H1 (cell line): ENCODE data around the gene RPL21. TPM values are rescaled to one million over a fixed set of nuclear protein-coding genes. Genes with fewer than 3 reads are reported as not detected.

Source experiments
- CTCF ChIA-PET: fragments of 300-600 bp; sonication (Branson Sonifier 250); formaldehyde crosslinking; loops from one replicate; lab custom pipeline; 2021; ENCODE audit not compliant: partially characterized antibody; lab: Charles Lee
- POLR2A ChIA-PET: fragments of 300-600 bp; sonication (Branson Sonifier 250); formaldehyde crosslinking; loops from one replicate; lab custom pipeline; 2021; ENCODE audit warnings: inconsistent platforms; ENCODE audit not compliant: partially characterized antibody; lab: Charles Lee
- DNase-seq, 2 experiments: peaks; one replicate each; pipeline versions ENCODE4 v3.0.0 to v3.0.0-alpha.2; 2010 to 2022; ENCODE audit warnings: low spot score in 2 of 2, low read depth in 1 of 2, mixed read lengths in 1 of 2
- FAIRE-seq: peaks from 2 replicates; lab custom pipeline; 2011; peaks lifted over from hg19 to GRCh38; lab: Jason Lieb, UNC
- H2AFZ ChIP-seq: 2 replicates; pipeline ENCODE4 v1.8.1; 2012; ENCODE audit warnings: low read length, inconsistent platforms
- H2AK5ac ChIP-seq: 2 replicates; pipeline ENCODE4 v1.6.1; 2013; ENCODE audit warnings: low read depth, low read length
- H2BK120ac ChIP-seq: replicated peaks from 2 replicates; pipeline ENCODE3; 2013; ENCODE audit warnings: low read depth, low read length, inconsistent platforms
- H2BK12ac ChIP-seq: 2 replicates; pipeline ENCODE4 v1.6.1; 2013; ENCODE audit warnings: low read depth, low read length
- H2BK15ac ChIP-seq: 2 replicates; pipeline ENCODE4 v1.6.1; 2013; ENCODE audit warnings: low read length
- H2BK20ac ChIP-seq: 2 replicates; pipeline ENCODE4 v1.6.1; 2013; ENCODE audit warnings: low read length
- H2BK5ac ChIP-seq: 2 replicates; pipeline ENCODE4 v1.6.1; 2013; ENCODE audit warnings: low read depth, low read length
- H3K14ac ChIP-seq: 2 replicates; pipeline ENCODE4 v1.6.1; 2013; ENCODE audit warnings: inconsistent platforms; ENCODE audit not compliant: insufficient read length
- H3K18ac ChIP-seq: 2 replicates; pipeline ENCODE4 v1.6.1; 2013; ENCODE audit warnings: low read length; ENCODE audit errors: extremely low read depth
- H3K23ac ChIP-seq: 2 replicates; pipeline ENCODE4 v1.6.1; 2013; ENCODE audit warnings: inconsistent platforms; ENCODE audit not compliant: insufficient read length
- H3K23me2 ChIP-seq: 2 replicates; pipeline ENCODE4 v1.6.1; 2013; ENCODE audit warnings: low read depth, low read length
- H3K27ac ChIP-seq: 2 replicates; pipeline ENCODE4 v1.6.1; 2011; ENCODE audit warnings: low read depth, low read length, inconsistent platforms
- H3K27me3 ChIP-seq, 4 experiments: replicated peaks in 1 of 4; 1 replicate in 1 of 4; 2 replicates in 3 of 4; pipeline versions ENCODE4 v1.6.1 to v1.8.1; 2011 to 2013; ENCODE audit warnings: low read length in 3 of 4, mild to moderate bottlenecking in 3 of 4, inconsistent platforms in 2 of 4, mixed read lengths in 2 of 4, moderate library complexity in 1 of 4; ENCODE audit not compliant: control insufficient read depth in 3 of 4, insufficient read depth in 3 of 4; ENCODE audit errors: extremely low read depth in 1 of 4
- H3K36me3 ChIP-seq, 4 experiments: 2 replicates each; pipeline versions ENCODE4 v1.6.1 to v1.8.1; 2011 to 2013; ENCODE audit warnings: mild to moderate bottlenecking in 4 of 4, low read length in 3 of 4, moderate library complexity in 2 of 4, control low read depth in 1 of 4, inconsistent platforms in 1 of 4; ENCODE audit not compliant: insufficient read depth in 4 of 4, control insufficient read depth in 2 of 4
- H3K4ac ChIP-seq: replicated peaks from 2 replicates; pipeline ENCODE3; 2013; ENCODE audit warnings: low read length, low read depth, mixed read lengths, inconsistent platforms; ENCODE audit not compliant: insufficient read length
- H3K4me1 ChIP-seq, 4 experiments: replicated peaks in 1 of 4; 1 replicate in 1 of 4; 2 replicates in 3 of 4; pipeline versions ENCODE4 v1.6.1 to v1.8.1; 2011 to 2013; ENCODE audit warnings: low read length in 3 of 4, inconsistent platforms in 2 of 4, mixed read lengths in 1 of 4; ENCODE audit not compliant: insufficient read depth in 4 of 4, control insufficient read depth in 3 of 4
- H3K4me2 ChIP-seq, 2 experiments: 2 replicates each; pipeline versions ENCODE4 v1.6.1 to v1.8.1; 2011 to 2013; ENCODE audit warnings: low read depth in 2 of 2, low read length in 2 of 2, control low read depth in 1 of 2, inconsistent platforms in 1 of 2, mild to moderate bottlenecking in 1 of 2; ENCODE audit not compliant: insufficient read depth in 1 of 2
- H3K4me3 ChIP-seq, 4 experiments: fragments of 200-600, 300-600 bp in 1 of 4; sonication (generic), shearing (Covaris generic), sonication (Bioruptor Twin) in 1 of 4; 2 replicates each; pipeline versions ENCODE4 v1.5.1 to v1.8.1; 2011 to 2016; ENCODE audit warnings: low read length in 4 of 4, low read depth in 3 of 4, control low read depth in 2 of 4, inconsistent platforms in 2 of 4, mild to moderate bottlenecking in 2 of 4, mixed read lengths in 1 of 4, moderate library complexity in 1 of 4; ENCODE audit not compliant: insufficient read depth in 2 of 4; ENCODE audit errors: extremely low read depth in 1 of 4
- H3K56ac ChIP-seq: replicated peaks from 2 replicates; pipeline ENCODE3; 2013; ENCODE audit warnings: low read depth, mild to moderate bottlenecking, mixed read lengths, low read length, inconsistent platforms; ENCODE audit not compliant: insufficient read length
- H3K79me1 ChIP-seq: 2 replicates; pipeline ENCODE4 v1.6.1; 2013; ENCODE audit warnings: low read depth, low read length, control low read depth
- H3K79me2 ChIP-seq, 2 experiments: 2 replicates each; pipeline versions ENCODE4 v1.6.1 to v1.8.1; 2012 to 2013; ENCODE audit warnings: low read length in 2 of 2, mild to moderate bottlenecking in 2 of 2, inconsistent platforms in 1 of 2; ENCODE audit not compliant: insufficient read depth in 2 of 2, control insufficient read depth in 1 of 2
- H3K9ac ChIP-seq, 4 experiments: replicated peaks in 1 of 4; 1 replicate in 1 of 4; 2 replicates in 3 of 4; pipeline versions ENCODE4 v1.6.1 to v1.8.1; 2011 to 2013; ENCODE audit warnings: low read depth in 3 of 4, low read length in 3 of 4, control low read depth in 2 of 4, mild to moderate bottlenecking in 2 of 4, moderate library complexity in 2 of 4, inconsistent platforms in 1 of 4; ENCODE audit errors: extremely low read depth in 1 of 4
- H3K9me3 ChIP-seq, 2 experiments: 2 replicates each; pipeline versions ENCODE4 v1.6.1 to v1.8.1; 2012 to 2013; ENCODE audit warnings: mild to moderate bottlenecking in 2 of 2, moderate library complexity in 2 of 2, control low read depth in 1 of 2, inconsistent platforms in 1 of 2, low read depth in 1 of 2, low read length in 1 of 2, mixed read lengths in 1 of 2; ENCODE audit not compliant: insufficient read depth in 2 of 2
- H4K20me1 ChIP-seq, 2 experiments: replicated peaks in 1 of 2; 2 replicates each; pipeline versions ENCODE3 to v1.8.1; 2011 to 2013; ENCODE audit warnings: inconsistent platforms in 2 of 2, low read length in 2 of 2, mild to moderate bottlenecking in 1 of 2; ENCODE audit not compliant: insufficient read depth in 2 of 2, control insufficient read depth in 1 of 2
- H4K5ac ChIP-seq: 2 replicates; pipeline ENCODE4 v1.6.1; 2013; ENCODE audit warnings: low read length, low read depth, mixed read lengths, inconsistent platforms; ENCODE audit not compliant: insufficient read length
- H4K8ac ChIP-seq: 2 replicates; pipeline ENCODE4 v1.8.0; 2013; ENCODE audit warnings: mild to moderate bottlenecking, moderate library complexity, low read length, inconsistent platforms; ENCODE audit not compliant: insufficient read depth; ENCODE audit errors: extremely low read depth
- H4K91ac ChIP-seq: replicated peaks from 2 replicates; pipeline ENCODE3; 2013; ENCODE audit warnings: low read length, mixed read lengths, inconsistent platforms; ENCODE audit not compliant: insufficient read length
- CBX8 ChIP-seq: fragments of 300-800, 300-1000 bp; sonication (generic); IDR thresholded peaks from 2 replicates; pipeline ENCODE4 v1.7.1; 2016; ENCODE audit warnings: low read depth, low read length, borderline replicate concordance
- CTBP2 ChIP-seq: IDR thresholded peaks from 2 replicates; pipeline ENCODE4 v1.7.0; 2011; ENCODE audit warnings: borderline replicate concordance, mild to moderate bottlenecking, moderate library complexity, mixed read lengths, low read length; ENCODE audit not compliant: insufficient read depth, insufficient read length
- EGR1 ChIP-seq: IDR thresholded peaks from 2 replicates; pipeline ENCODE4 v1.6.1; 2011; ENCODE audit warnings: low read depth, low read length, borderline replicate concordance
- JUND ChIP-seq: IDR thresholded peaks from 2 replicates; pipeline ENCODE4 v1.6.1; 2011; ENCODE audit warnings: mild to moderate bottlenecking, improper control_type of control experiment, low read length
- MAFK ChIP-seq: IDR thresholded peaks from 2 replicates; pipeline ENCODE4 v1.6.1; 2012; ENCODE audit warnings: low read depth, mild to moderate bottlenecking, improper control_type of control experiment, low read length
- YY1 ChIP-seq: IDR thresholded peaks from 2 replicates; pipeline ENCODE4 v1.6.1; 2011; ENCODE audit warnings: low read depth, mild to moderate bottlenecking, low read length
- ZNF274 ChIP-seq: IDR thresholded peaks from 2 replicates; pipeline ENCODE4 v1.7.0; 2012; ENCODE audit warnings: low read length, borderline replicate concordance; ENCODE audit errors: extremely low read depth
- WGBS, 2 experiments: shearing (Covaris generic) in 1 of 2; methylation state at CpG; one replicate each; pipeline versions ENCODE4 v1.1.6 to v1.1.7; 2013 to 2015; ENCODE audit warnings: low lambda C conversion rate in 2 of 2, mixed read lengths in 2 of 2, inconsistent platforms in 1 of 2, low coverage in 1 of 2, missing lambda C conversion rate in 1 of 2; ENCODE audit not compliant: insufficient replicate concordance in 2 of 2, insufficient coverage in 1 of 2, insufficient read length in 1 of 2; ENCODE audit errors: extremely low coverage in 1 of 2, missing lambda C conversion rate in 1 of 2; 5-methylcytosine and 5-hydroxymethylcytosine counted together
- polyA plus RNA-seq, 7 experiments: library from polyadenylated mRNA; depleted of rRNA in 3 of 7; stranded (reverse) in 5 of 7; unstranded in 2 of 7; fragments of >200 nt in 5 of 7; fragments of 200-250 nt in 2 of 7; gene quantifications; 1 replicate in 5 of 7; 2 replicates in 1 of 7; 4 replicates in 1 of 7; pipeline versions ENCODE4 v1.2.1 to v1.2.3, GENCODE V29; 2011 to 2013; ENCODE audit warnings: missing spikeins in 2 of 7, mixed read lengths in 2 of 7
- total RNA-seq: library from RNA; stranded (reverse); fragmentation: NEBNext Ultra II Directional; extraction: Animal tissue kit (Norgen Biotek cat#: 25700); gene quantifications from 2 replicates; pipeline ENCODE4 v1.2.1, GENCODE V29; 2021
- TF ChIP-seq, protein P1 (sequence below): IDR thresholded peaks from 2 replicates; pipeline ENCODE4 v1.6.1; 2012; ENCODE audit warnings: low read length, inconsistent platforms
- TF ChIP-seq, protein P2 (sequence below): IDR thresholded peaks from 2 replicates; pipeline ENCODE4 v1.6.1; 2011; ENCODE audit warnings: low read length, improper control_type of control experiment

The RPL21 gene
- total and polyA plus RNA-seq, 2 of the 8 experiments (the other 6 are each of a cell fraction or from before 2014, with no cell fraction given), result 624 to 1,283 TPM

DNA sequence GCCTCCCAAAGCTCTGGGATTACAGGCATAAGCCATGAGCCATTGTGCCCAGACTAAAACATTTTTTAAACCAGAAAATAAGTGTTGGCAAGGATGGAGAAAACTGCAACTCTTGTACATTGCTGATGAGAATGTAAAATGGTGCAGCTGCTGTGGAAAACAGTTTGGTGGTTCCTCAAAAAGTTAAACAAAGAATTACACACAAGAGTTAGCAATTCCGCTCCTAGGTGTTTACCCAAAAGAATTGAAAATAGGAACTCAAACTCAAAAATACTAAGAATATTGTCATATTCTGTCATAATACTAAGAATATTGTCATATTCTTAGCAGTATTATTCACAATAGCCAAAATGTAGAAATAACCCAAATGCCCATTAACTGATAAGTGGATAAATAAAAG, 40.1 kb upstream of the RPL21 start:
- no peak overlapping the region for H2BK15ac ChIP-seq
- no peaks in the 10 kb centered on the region for H3K23me2 ChIP-seq
- TF ChIP-seq, protein P1, sequence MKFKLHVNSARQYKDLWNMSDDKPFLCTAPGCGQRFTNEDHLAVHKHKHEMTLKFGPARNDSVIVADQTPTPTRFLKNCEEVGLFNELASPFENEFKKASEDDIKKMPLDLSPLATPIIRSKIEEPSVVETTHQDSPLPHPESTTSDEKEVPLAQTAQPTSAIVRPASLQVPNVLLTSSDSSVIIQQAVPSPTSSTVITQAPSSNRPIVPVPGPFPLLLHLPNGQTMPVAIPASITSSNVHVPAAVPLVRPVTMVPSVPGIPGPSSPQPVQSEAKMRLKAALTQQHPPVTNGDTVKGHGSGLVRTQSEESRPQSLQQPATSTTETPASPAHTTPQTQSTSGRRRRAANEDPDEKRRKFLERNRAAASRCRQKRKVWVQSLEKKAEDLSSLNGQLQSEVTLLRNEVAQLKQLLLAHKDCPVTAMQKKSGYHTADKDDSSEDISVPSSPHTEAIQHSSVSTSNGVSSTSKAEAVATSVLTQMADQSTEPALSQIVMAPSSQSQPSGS, result no peak
- no peak for TF ChIP-seq EGR1
- TF ChIP-seq ZNF274, result no peak
- TF ChIP-seq MAFK, result no peak
- TF ChIP-seq CTBP2, result no peak
- TF ChIP-seq, protein P2, sequence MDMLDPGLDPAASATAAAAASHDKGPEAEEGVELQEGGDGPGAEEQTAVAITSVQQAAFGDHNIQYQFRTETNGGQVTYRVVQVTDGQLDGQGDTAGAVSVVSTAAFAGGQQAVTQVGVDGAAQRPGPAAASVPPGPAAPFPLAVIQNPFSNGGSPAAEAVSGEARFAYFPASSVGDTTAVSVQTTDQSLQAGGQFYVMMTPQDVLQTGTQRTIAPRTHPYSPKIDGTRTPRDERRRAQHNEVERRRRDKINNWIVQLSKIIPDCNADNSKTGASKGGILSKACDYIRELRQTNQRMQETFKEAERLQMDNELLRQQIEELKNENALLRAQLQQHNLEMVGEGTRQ, result no peak
- no peak for TF ChIP-seq YY1
- no peak for TF ChIP-seq CBX8
- no peak for TF ChIP-seq JUND
- no peak overlapping the region for H3K9ac ChIP-seq
- no peak overlapping the region for H3K27ac ChIP-seq
- peaks cover 3 to 5% of the 10 kb centered on the region in 2 experiments; a peak in 2 of 4 replicates for H3K9me3 ChIP-seq
- no peak overlapping the region for H4K8ac ChIP-seq
- 88% methylated on average over 1 of the region's 1 CpG; no CpG with 5 or more reads in 1 of the 2 experiments for WGBS, 2 experiments
- ChIA-PET POLR2A (interaction anchor here (1.4 kb wide), 1 partner anchor 16 kb away, joined by 4 read pairs; no protein-coding TSS in a partner anchor), CTCF (interaction anchor here (1.4 kb wide), 1 partner anchor 148 kb away, joined by 3 read pairs; no protein-coding TSS in a partner anchor)
- no peak overlapping the region for H3K4me2 ChIP-seq
- H2AK5ac ChIP-seq, result no peak overlapping the region
- H2AFZ ChIP-seq, result no peak overlapping the region
- H3K27me3 ChIP-seq, result no peaks in the 10 kb centered on the region
- peaks cover 0 to 4% (median 0%) of the 10 kb centered on the region in 4 experiments; a peak in 1 of 7 replicates for H3K4me1 ChIP-seq
- H3K4ac ChIP-seq, result no peak overlapping the region
- no peak for FAIRE-seq
- H2BK120ac ChIP-seq, result no peak overlapping the region
- no peak overlapping the region for H3K14ac ChIP-seq
- no peak for DNase-seq
- H3K79me1 ChIP-seq, result no peaks in the 10 kb centered on the region
- no peak overlapping the region for H2BK20ac ChIP-seq
- no peaks in the 10 kb centered on the region for H3K79me2 ChIP-seq
- H3K56ac ChIP-seq, result no peak overlapping the region
- H3K23ac ChIP-seq, result no peak overlapping the region
- H4K5ac ChIP-seq, result no peak overlapping the region
- no peak overlapping the region for H3K4me3 ChIP-seq
- no peaks in the 10 kb centered on the region for H3K36me3 ChIP-seq
- no peaks in the 10 kb centered on the region for H4K20me1 ChIP-seq
- no peak overlapping the region for H3K18ac ChIP-seq
- H2BK12ac ChIP-seq, result no peak overlapping the region
- no peak overlapping the region for H4K91ac ChIP-seq
- H2BK5ac ChIP-seq, result no peak overlapping the region
